ENCODE data around the gene MCMBP. TPM values are rescaled to one million over a fixed set of nuclear protein-coding genes. Genes with fewer than 3 reads are reported as not detected.

The MCMBP gene
- total and polyA plus RNA-seq, 2 donors (not counting 1 experiment from before 2014, with no cell fraction given) = 27.1 to 36.0 TPM

DNA sequence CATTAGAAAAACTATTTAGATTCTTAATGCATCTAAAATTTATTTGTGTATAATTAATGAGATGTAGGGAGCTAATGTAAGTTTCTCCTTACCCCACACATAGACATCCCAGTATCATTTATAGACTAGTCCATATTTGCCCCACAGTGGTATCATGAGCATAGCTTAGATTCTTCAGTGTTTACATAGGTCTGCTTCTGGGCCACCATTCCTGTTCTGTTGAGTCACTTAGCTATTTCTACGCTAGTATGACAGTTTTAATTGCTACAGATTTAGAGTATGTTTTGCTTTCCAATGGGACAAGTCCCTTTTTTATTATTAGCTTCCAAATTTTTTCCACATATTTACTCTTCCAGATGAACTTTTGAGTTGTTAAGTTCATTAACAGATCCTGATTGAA is 69.4 kb downstream of the MCMBP start:
- intact Hi-C loops (cut with micrococcal nuclease) = loop anchor here (10.0 kb wide), 1 partner anchor 48 kb away; no protein-coding TSS in a partner anchor

More for the DNA sequence above, 69.4 kb downstream of the MCMBP start:
- POLR2A ChIA-PET = no interaction called here
- WGBS (ENCODE audit: insufficient coverage) = no CpG with 5 or more reads among the region's 1 CpG
- ATAC-seq (ENCODE audit: low read depth) (no peak), DNase-seq (no peak)
- CTCF ChIA-PET = interaction anchor here (1.1 to 1.8 kb wide), 4 partner anchors 49 to 117 kb away, joined by 3 to 9 read pairs (median 5); no protein-coding TSS in a partner anchor
- TF ChIP-seq CTCF (IDR thresholded peaks at IDR 0.05) (no peak), EZH2 (IDR thresholded peaks at IDR 0.05; ENCODE audit: borderline replicate concordance, insufficient read depth, low read depth, low read length, poor library complexity, severe bottlenecking) (no peak)
- Histone ChIP-seq H3K4me2 (replicated peaks; ENCODE audit: low read depth, low read length, poor library complexity, severe bottlenecking) (no peak overlapping the region), H3K4me3 (ENCODE audit: control extremely low read depth in 1 of 5, extremely low read depth in 1 of 5, insufficient read depth in 1 of 5, low read depth in 2 of 5, low read length in 4 of 5) (no peak overlapping the region), H3K36me3 (replicated peaks in 1 of 2; ENCODE audit: control extremely low read depth in 1 of 2, control insufficient read depth in 1 of 2, extremely low read depth in 1 of 2, insufficient read depth in 2 of 2, low read length in 1 of 2) (peaks cover 0 to 20% of the 10 kb centered on the region in 2 experiments), H3K27ac (ENCODE audit: low read length in 2 of 2) (no peak overlapping the region), H3K9me3 (ENCODE audit: control extremely low read depth in 1 of 3, control insufficient read depth in 2 of 3, insufficient read depth in 1 of 3, low read length in 2 of 3) (no peaks in the 10 kb centered on the region), H4K20me1 (ENCODE audit: control insufficient read depth, insufficient read depth, low read length, poor library complexity, severe bottlenecking) (no peaks in the 10 kb centered on the region), H2AFZ (ENCODE audit: insufficient read depth, low read depth, low read length, poor library complexity, severe bottlenecking) (no peak overlapping the region), H3K27me3 (replicated peaks in 1 of 4; ENCODE audit: control extremely low read depth in 1 of 4, control insufficient read depth in 3 of 4, insufficient read depth in 4 of 4, low read length in 3 of 4) (no peaks in the 10 kb centered on the region), H3K79me2 (ENCODE audit: control insufficient read depth, insufficient read depth, low read length) (no peaks in the 10 kb centered on the region), H3K9ac (ENCODE audit: low read length) (no peak overlapping the region), H3K4me1 (ENCODE audit: control insufficient read depth in 2 of 2, insufficient read depth in 2 of 2, low read length in 2 of 2) (peaks cover 0 to 4% of the 10 kb centered on the region in 2 donors)
- H3K4me3 Mint-ChIP-seq = no peak overlapping the region
- H3K4me1 Mint-ChIP-seq = peaks cover 20% of the 10 kb centered on the region
- no peaks in the 10 kb centered on the region for H3K27me3 Mint-ChIP-seq
- no peak overlapping the region for H3K27ac Mint-ChIP-seq
- no peaks in the 10 kb centered on the region for H3K9me3 Mint-ChIP-seq (ENCODE audit: insufficient read depth)

Data from B cell (primary cell).